CD14-positive monocyte (primary cell): ENCODE data around the gene SEC24B. TPM values are rescaled to one million over a fixed set of nuclear protein-coding genes. Genes with fewer than 3 reads are reported as not detected.

Experiments used
- DNase-seq, 3 donors: peaks; one replicate each; pipeline ENCODE4 v3.0.0-alpha.2; 2011 to 2022
- H2AFZ ChIP-seq: 2 replicates; pipeline ENCODE4 v1.6.0; 2012; ENCODE audit warnings: mild to moderate bottlenecking, low read depth, low read length, inconsistent platforms; ENCODE audit not compliant: insufficient read depth, poor library complexity, severe bottlenecking
- H3K27ac ChIP-seq, 2 donors: 1 replicate in 1 of 2; 2 replicates in 1 of 2; pipeline ENCODE4 v1.5.1; 2012 to 2013; ENCODE audit warnings: low read length in 2 of 2, control low read depth in 1 of 2, inconsistent platforms in 1 of 2, low read depth in 1 of 2, mild to moderate bottlenecking in 1 of 2
- H3K27me3 ChIP-seq, 2 donors: one replicate each; pipeline versions ENCODE4 v1.6.0 to v1.6.1; 2011 to 2013; ENCODE audit warnings: low read length in 2 of 2; ENCODE audit not compliant: control insufficient read depth in 2 of 2, insufficient read depth in 2 of 2
- H3K36me3 ChIP-seq, 2 donors: replicated peaks in 1 of 2; 1 replicate in 1 of 2; 2 replicates in 1 of 2; pipeline versions ENCODE4 v1.5.1 to v1.6.1; 2012 to 2013; ENCODE audit warnings: low read length in 2 of 2, control low read depth in 1 of 2, inconsistent platforms in 1 of 2, mild to moderate bottlenecking in 1 of 2; ENCODE audit not compliant: insufficient read depth in 2 of 2, control insufficient read depth in 1 of 2
- H3K4me1 ChIP-seq, 2 donors: 1 replicate in 1 of 2; 2 replicates in 1 of 2; pipeline versions ENCODE4 v1.5.1 to v1.6.1; 2012 to 2013; ENCODE audit warnings: low read length in 2 of 2, control low read depth in 1 of 2, inconsistent platforms in 1 of 2, mild to moderate bottlenecking in 1 of 2, moderate library complexity in 1 of 2; ENCODE audit not compliant: insufficient read depth in 2 of 2, control insufficient read depth in 1 of 2
- H3K4me2 ChIP-seq: replicated peaks from 2 replicates; pipeline ENCODE3; 2012; ENCODE audit warnings: low read length, moderate library complexity, mild to moderate bottlenecking; ENCODE audit not compliant: poor library complexity, severe bottlenecking; ENCODE audit errors: extremely low read depth
- H3K4me3 ChIP-seq, 3 experiments: fragments of 200-600 bp in 1 of 3; sonication (generic) in 1 of 3; replicated peaks in 1 of 3; 1 replicate in 2 of 3; 2 replicates in 1 of 3; pipeline ENCODE4 v1.5.1; 2011 to 2013; ENCODE audit warnings: low read length in 3 of 3, mild to moderate bottlenecking in 3 of 3, control low read depth in 2 of 3, low read depth in 2 of 3, inconsistent platforms in 1 of 3, moderate library complexity in 1 of 3
- H3K79me2 ChIP-seq: 2 replicates; pipeline ENCODE4 v1.6.0; 2012; ENCODE audit warnings: mild to moderate bottlenecking, control low read depth, inconsistent platforms, low read length, moderate library complexity; ENCODE audit not compliant: insufficient read depth
- H3K9ac ChIP-seq: 2 replicates; pipeline ENCODE4 v1.6.0; 2017; ENCODE audit warnings: low read length, mild to moderate bottlenecking; ENCODE audit not compliant: insufficient read depth, poor library complexity, severe bottlenecking
- H3K9me3 ChIP-seq, 2 donors: replicated peaks in 1 of 2; 1 replicate in 1 of 2; 2 replicates in 1 of 2; pipeline versions ENCODE4 v1.5.1 to v1.6.1; 2012 to 2013; ENCODE audit warnings: low read length in 2 of 2, control low read depth in 1 of 2; ENCODE audit not compliant: control insufficient read depth in 1 of 2, insufficient read depth in 1 of 2
- H4K20me1 ChIP-seq: 2 replicates; pipeline ENCODE4 v1.6.0; 2012; ENCODE audit warnings: mild to moderate bottlenecking, low read length, control low read depth, moderate library complexity; ENCODE audit not compliant: insufficient read depth
- H3K27ac Mint-ChIP-seq, 7 donors: one replicate each; pipeline ENCODE4 v1.8.0; 2020; ENCODE audit warnings: mild to moderate bottlenecking in 7 of 7, mixed read lengths in 7 of 7, moderate library complexity in 6 of 7, inconsistent platforms in 2 of 7
- H3K27me3 Mint-ChIP-seq, 3 donors: one replicate each; pipeline ENCODE4 v1.8.0; 2021 to 2022; ENCODE audit warnings: low read depth in 3 of 3, mild to moderate bottlenecking in 3 of 3, mixed read lengths in 3 of 3, moderate library complexity in 3 of 3, inconsistent platforms in 1 of 3
- H3K36me3 Mint-ChIP-seq, 2 donors: one replicate each; pipeline ENCODE4 v1.8.0; 2020; ENCODE audit warnings: mixed read lengths in 2 of 2, inconsistent platforms in 1 of 2, mild to moderate bottlenecking in 1 of 2
- H3K4me1 Mint-ChIP-seq: one replicate; pipeline ENCODE4 v1.8.0; 2020; ENCODE audit warnings: mild to moderate bottlenecking, mixed read lengths
- H3K4me3 Mint-ChIP-seq, 2 donors: one replicate each; pipeline ENCODE4 v1.8.0; 2020; ENCODE audit warnings: mild to moderate bottlenecking in 2 of 2, mixed read lengths in 2 of 2, moderate library complexity in 1 of 2
- H3K9me3 Mint-ChIP-seq, 7 donors: one replicate each; pipeline ENCODE4 v1.8.0; 2020 to 2022; ENCODE audit warnings: mixed read lengths in 7 of 7, mild to moderate bottlenecking in 6 of 7, moderate library complexity in 6 of 7, inconsistent platforms in 2 of 7
- WGBS: methylation state at CpG from one replicate; pipeline ENCODE4 v1.1.5; 2013; ENCODE audit warnings: missing lambda C conversion rate; ENCODE audit not compliant: insufficient coverage; 5-methylcytosine and 5-hydroxymethylcytosine counted together
- intact Hi-C, 2 donors: fragments of 100-400 bp; cut with micrococcal nuclease; formaldehyde crosslinking; loops; one replicate each; pipeline versions ENCODE4 v1.15.0 to v1.15.1; 2023
- polyA plus RNA-seq, 3 donors: library from polyadenylated mRNA; depleted of rRNA in 1 of 3; unstranded in 2 of 3; stranded (reverse) in 1 of 3; fragments of 300-500 nt in 2 of 3; fragments of >200 nt in 1 of 3; fragmentation: Illumina TruSeq in 2 of 3; gene quantifications; 1 replicate in 2 of 3; 2 replicates in 1 of 3; pipeline ENCODE4 v1.2.3, GENCODE V29; 2012 to 2021
- TF ChIP-seq, protein P1 (sequence below): fragments of 200-600 bp; IDR thresholded peaks from one replicate; pipeline ENCODE4 v1.8.0; 2022; ENCODE audit warnings: antibody characterized with exemption, mild to moderate bottlenecking

SEC24B gene
- polyA plus RNA-seq, 3 donors, result 8.0 to 27.4 (median 11.8) TPM

DNA sequence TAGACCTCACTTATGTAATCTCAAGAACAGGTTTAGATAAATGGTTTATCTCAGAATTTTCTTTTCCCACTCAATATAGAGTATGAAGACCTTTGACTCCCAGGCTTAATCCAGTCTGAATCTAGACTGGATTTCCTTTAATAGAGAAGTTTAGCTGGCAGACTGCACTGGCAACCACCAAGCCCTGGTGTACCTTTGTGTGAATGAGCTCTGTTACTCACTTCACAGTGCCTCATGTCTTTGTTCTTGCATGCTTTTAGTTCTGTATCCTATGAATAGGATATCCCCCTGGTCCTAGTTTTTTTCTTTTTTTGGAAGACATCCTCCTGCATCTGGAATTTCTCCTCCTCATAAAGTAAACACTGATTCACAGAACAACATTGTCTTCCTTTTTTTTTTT lies 73.3 kb downstream of the SEC24B start:
- TF ChIP-seq, protein P1, sequence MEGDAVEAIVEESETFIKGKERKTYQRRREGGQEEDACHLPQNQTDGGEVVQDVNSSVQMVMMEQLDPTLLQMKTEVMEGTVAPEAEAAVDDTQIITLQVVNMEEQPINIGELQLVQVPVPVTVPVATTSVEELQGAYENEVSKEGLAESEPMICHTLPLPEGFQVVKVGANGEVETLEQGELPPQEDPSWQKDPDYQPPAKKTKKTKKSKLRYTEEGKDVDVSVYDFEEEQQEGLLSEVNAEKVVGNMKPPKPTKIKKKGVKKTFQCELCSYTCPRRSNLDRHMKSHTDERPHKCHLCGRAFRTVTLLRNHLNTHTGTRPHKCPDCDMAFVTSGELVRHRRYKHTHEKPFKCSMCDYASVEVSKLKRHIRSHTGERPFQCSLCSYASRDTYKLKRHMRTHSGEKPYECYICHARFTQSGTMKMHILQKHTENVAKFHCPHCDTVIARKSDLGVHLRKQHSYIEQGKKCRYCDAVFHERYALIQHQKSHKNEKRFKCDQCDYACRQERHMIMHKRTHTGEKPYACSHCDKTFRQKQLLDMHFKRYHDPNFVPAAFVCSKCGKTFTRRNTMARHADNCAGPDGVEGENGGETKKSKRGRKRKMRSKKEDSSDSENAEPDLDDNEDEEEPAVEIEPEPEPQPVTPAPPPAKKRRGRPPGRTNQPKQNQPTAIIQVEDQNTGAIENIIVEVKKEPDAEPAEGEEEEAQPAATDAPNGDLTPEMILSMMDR, result no peak
- no peak overlapping the region for H3K4me3 ChIP-seq
- no peaks in the 10 kb centered on the region for H3K4me1 ChIP-seq
- Mint-ChIP-seq H3K9me3 (no peaks in the 10 kb centered on the region), H3K4me3 (no peak overlapping the region), H3K36me3 (peaks cover 59 to 82% of the 10 kb centered on the region in 2 donors), H3K27me3 (no peaks in the 10 kb centered on the region), H3K27ac (peak overlapping the region in 1 of 7 donors; percentile 32), H3K4me1 (no peaks in the 10 kb centered on the region)
- H3K79me2 ChIP-seq, result no peaks in the 10 kb centered on the region
- H2AFZ ChIP-seq, result no peak overlapping the region
- H3K4me2 ChIP-seq, result no peak overlapping the region
- no peaks in the 10 kb centered on the region for H3K27me3 ChIP-seq
- intact Hi-C loops, result no loop called here
- no peak overlapping the region for H3K27ac ChIP-seq
- H4K20me1 ChIP-seq, result peaks cover 3% of the 10 kb centered on the region
- DNase-seq, result no peak
- no peaks in the 10 kb centered on the region for H3K9me3 ChIP-seq
- peaks cover 60 to 91% of the 10 kb centered on the region in 2 donors for H3K36me3 ChIP-seq
- H3K9ac ChIP-seq, result no peak overlapping the region

DNA sequence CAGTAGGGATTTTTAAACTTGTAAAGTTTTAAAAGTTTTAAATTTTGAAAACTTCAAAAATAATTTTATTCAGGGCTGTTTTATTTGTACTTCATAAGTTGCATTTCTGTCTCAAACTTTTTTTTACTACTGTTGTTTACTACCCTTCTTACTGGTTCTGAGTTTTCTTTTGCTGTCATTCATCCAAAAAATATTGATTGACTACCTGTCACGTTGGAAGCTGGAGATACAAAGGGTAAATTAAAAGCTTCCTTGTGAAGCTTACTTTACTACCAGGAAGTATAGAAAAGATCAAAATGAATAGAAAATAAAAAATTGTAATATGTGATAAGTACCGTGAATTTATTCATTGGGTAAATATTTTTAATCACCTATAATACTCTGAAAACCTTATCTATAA lies 77.1 kb downstream of the SEC24B start:
- Mint-ChIP-seq H3K27me3 (no peaks in the 10 kb centered on the region), H3K4me3 (no peak overlapping the region), H3K27ac (peak overlapping the region in 1 of 7 donors; percentile 60), H3K9me3 (no peaks in the 10 kb centered on the region), H3K36me3 (peaks cover 62 to 84% of the 10 kb centered on the region in 2 donors), H3K4me1 (no peaks in the 10 kb centered on the region)
- Histone ChIP-seq H2AFZ (no peak overlapping the region), H4K20me1 (no peaks in the 10 kb centered on the region), H3K9me3 (no peaks in the 10 kb centered on the region), H3K4me3 (no peak overlapping the region), H3K4me1 (no peaks in the 10 kb centered on the region), H3K27me3 (no peaks in the 10 kb centered on the region), H3K27ac (no peak overlapping the region), H3K36me3 (peaks cover 56 to 92% of the 10 kb centered on the region in 2 donors), H3K9ac (no peak overlapping the region), H3K79me2 (no peaks in the 10 kb centered on the region), H3K4me2 (no peak overlapping the region)
- no CpG with 5 or more reads among the region's 2 CpGs for WGBS
- intact Hi-C loops, result no loop called here
- DNase-seq, result no peak
- TF ChIP-seq, protein P1, result no peak
